Endothelial cell of umbilical vein (primary cell): ENCODE results near the gene RYR2. TPM values are rescaled to one million over a fixed set of nuclear protein-coding genes. Genes with fewer than 3 reads are reported as not detected.

Source experiments
- BruUV-seq: library from RNA; stranded (reverse); fragments of 400-500 nt; replicated peaks from 2 replicates; lab custom pipeline; 2021; lab: Mats Ljungman, UMichigan
- CTCF ChIA-PET: fragments of 300-600, 350-600 bp; sonication (Branson Sonifier 250); formaldehyde crosslinking; loops from one replicate; lab custom pipeline; 2021; ENCODE audit warnings: antibody characterized with exemption, inconsistent platforms; lab: Charles Lee
- POLR2A ChIA-PET: fragments of 300-600, 350-600 bp; sonication (Branson Sonifier 250); formaldehyde crosslinking; loops from one replicate; lab custom pipeline; 2021; ENCODE audit warnings: antibody characterized with exemption, inconsistent platforms; lab: Charles Lee
- DNase-seq: peaks from one replicate; pipeline ENCODE4 v3.0.0-alpha.2; 2011; ENCODE audit warnings: low read depth, low spot score
- FAIRE-seq: peaks from 2 replicates; lab custom pipeline; 2011; peaks lifted over from hg19 to GRCh38; lab: Jason Lieb, UNC
- H2AFZ ChIP-seq: 2 replicates; pipeline ENCODE4 v1.6.0; 2012; ENCODE audit warnings: low read depth, low read length, control low read depth, inconsistent platforms
- H3K27ac ChIP-seq: 2 replicates; pipeline ENCODE4 v1.5.1; 2011; ENCODE audit warnings: low read depth, mild to moderate bottlenecking, control low read depth, low read length, moderate library complexity; ENCODE audit not compliant: insufficient read depth
- H3K27me3 ChIP-seq, 2 experiments: 2 replicates each; pipeline versions ENCODE4 v1.6.0 to v1.6.1; 2011; ENCODE audit warnings: low read length in 2 of 2, mixed read lengths in 1 of 2; ENCODE audit not compliant: control insufficient read depth in 2 of 2, insufficient read depth in 2 of 2
- H3K36me3 ChIP-seq, 2 experiments: 2 replicates in 1 of 2; 3 replicates in 1 of 2; pipeline ENCODE4 v1.5.1; 2011; ENCODE audit warnings: low read length in 2 of 2, mild to moderate bottlenecking in 1 of 2, moderate library complexity in 1 of 2; ENCODE audit not compliant: control insufficient read depth in 2 of 2, insufficient read depth in 2 of 2; ENCODE audit errors: extremely low read depth in 1 of 2
- H3K4me1 ChIP-seq: 3 replicates; pipeline ENCODE4 v1.5.1; 2011; ENCODE audit warnings: mild to moderate bottlenecking, low read length; ENCODE audit not compliant: control insufficient read depth, insufficient read depth; ENCODE audit errors: extremely low read depth
- H3K4me2 ChIP-seq: 2 replicates; pipeline ENCODE4 v1.6.1; 2011; ENCODE audit warnings: low read length, control low read depth, mixed read lengths; ENCODE audit not compliant: insufficient read depth
- H3K4me3 ChIP-seq, 3 experiments: fragments of 200-600 bp in 1 of 3; sonication (generic), shearing (Covaris generic) in 1 of 3; replicated peaks in 1 of 3; 2 replicates each; pipeline ENCODE4 v1.5.1; 2011 to 2016; ENCODE audit warnings: control low read depth in 3 of 3, low read length in 3 of 3, mild to moderate bottlenecking in 2 of 3, inconsistent platforms in 1 of 3, low read depth in 1 of 3, moderate library complexity in 1 of 3; ENCODE audit not compliant: insufficient read depth in 1 of 3
- H3K79me2 ChIP-seq: 2 replicates; pipeline ENCODE4 v1.6.0; 2012; ENCODE audit warnings: low read length, inconsistent platforms; ENCODE audit not compliant: control insufficient read depth, insufficient read depth
- H3K9ac ChIP-seq: replicated peaks from 2 replicates; pipeline ENCODE3; 2011; ENCODE audit warnings: low read length, control low read depth; ENCODE audit not compliant: insufficient read depth; ENCODE audit errors: extremely low read depth
- H3K9me1 ChIP-seq: replicated peaks from 3 replicates; pipeline ENCODE4 v1.6.0; 2011; ENCODE audit warnings: mild to moderate bottlenecking, low read length; ENCODE audit not compliant: control insufficient read depth, insufficient read depth; ENCODE audit errors: extremely low read depth
- H3K9me3 ChIP-seq: replicated peaks from 2 replicates; pipeline ENCODE4 v1.5.1; 2012; ENCODE audit warnings: low read length, inconsistent platforms; ENCODE audit not compliant: control insufficient read depth, insufficient read depth
- H4K20me1 ChIP-seq: replicated peaks from 2 replicates; pipeline ENCODE3; 2011; ENCODE audit warnings: mild to moderate bottlenecking, low read length; ENCODE audit not compliant: control insufficient read depth, insufficient read depth; ENCODE audit errors: extremely low read depth
- EZH2 ChIP-seq: IDR thresholded peaks from 2 replicates; pipeline ENCODE4 v1.6.1; 2012; ENCODE audit warnings: borderline replicate concordance, low read depth, mild to moderate bottlenecking, moderate library complexity, low read length, inconsistent platforms; ENCODE audit not compliant: severe bottlenecking
- FOS ChIP-seq: IDR thresholded peaks from 2 replicates; pipeline ENCODE4 v1.6.1; 2011; ENCODE audit warnings: mild to moderate bottlenecking, low read length, moderate library complexity, borderline replicate concordance; ENCODE audit not compliant: insufficient read depth
- GATA2 ChIP-seq: IDR thresholded peaks from 2 replicates; pipeline ENCODE4 v1.7.0; 2011; ENCODE audit warnings: low read depth, mild to moderate bottlenecking, moderate library complexity, mixed read lengths, low read length; ENCODE audit not compliant: insufficient read length, insufficient read depth
- JUN ChIP-seq: IDR thresholded peaks from 2 replicates; pipeline ENCODE4 v1.6.1; 2011; ENCODE audit warnings: borderline replicate concordance, low read depth; ENCODE audit not compliant: insufficient read length, insufficient read depth
- MYC ChIP-seq: IDR thresholded peaks from one replicate; pipeline ENCODE4 v1.6.1; 2011; ENCODE audit warnings: mild to moderate bottlenecking, low read depth, low read length
- POLR2A ChIP-seq: IDR thresholded peaks from 2 replicates; pipeline ENCODE4 v1.6.1; 2012; ENCODE audit warnings: low read depth, mild to moderate bottlenecking, control low read depth, low read length
- POLR2AphosphoS5 ChIP-seq: IDR thresholded peaks from 2 replicates; pipeline ENCODE4 v1.6.1; 2012; ENCODE audit warnings: low read depth, mild to moderate bottlenecking, control low read depth, low read length, moderate library complexity; ENCODE audit not compliant: insufficient read depth
- dilution Hi-C: fragments of 300-500 bp; cut with MboI; formaldehyde crosslinking; loops from one replicate; pipeline ENCODE4 v1.15.0; 2019; ENCODE audit warnings: low sequenced_read_pairs; ENCODE audit not compliant: extremely low pct_ligation_motif_present
- intact Hi-C: fragments of 100-400 bp; cut with micrococcal nuclease; formaldehyde crosslinking; loops from one replicate; pipeline ENCODE4 v1.10.0; 2022
- polyA plus RNA-seq, 4 experiments: library from polyadenylated mRNA; depleted of rRNA in 3 of 4; stranded (reverse) in 3 of 4; unstranded in 1 of 4; fragments of >200 nt; gene quantifications; 2 replicates each; pipeline versions ENCODE4 v1.2.1 to v1.2.3, GENCODE V29; 2011 to 2012; ENCODE audit warnings: missing spikeins in 1 of 4
- total RNA-seq: library from RNA; stranded (reverse); gene quantifications from 2 replicates; pipeline ENCODE4 v1.2.3, GENCODE V29; 2021
- TF ChIP-seq, protein P1 (sequence below), 2 donors: IDR thresholded peaks; 1 replicate in 1 of 2; 2 replicates in 1 of 2; pipeline ENCODE4 v1.5.1; 2011; ENCODE audit warnings: low read length in 2 of 2, mild to moderate bottlenecking in 2 of 2, moderate library complexity in 2 of 2, control low read depth in 1 of 2, inconsistent platforms in 1 of 2, low read depth in 1 of 2; ENCODE audit not compliant: insufficient read depth in 1 of 2; ENCODE audit errors: extremely low read depth in 1 of 2
- TF ChIP-seq, protein P2 (sequence below): IDR thresholded peaks from 2 replicates; pipeline ENCODE4 v1.6.1; 2011; ENCODE audit not compliant: insufficient read depth, insufficient read length

RYR2 gene
- total and polyA plus RNA-seq, 2 donors (not counting 3 experiments of a cell fraction or from before 2014, with no cell fraction given), result not detected

DNA sequence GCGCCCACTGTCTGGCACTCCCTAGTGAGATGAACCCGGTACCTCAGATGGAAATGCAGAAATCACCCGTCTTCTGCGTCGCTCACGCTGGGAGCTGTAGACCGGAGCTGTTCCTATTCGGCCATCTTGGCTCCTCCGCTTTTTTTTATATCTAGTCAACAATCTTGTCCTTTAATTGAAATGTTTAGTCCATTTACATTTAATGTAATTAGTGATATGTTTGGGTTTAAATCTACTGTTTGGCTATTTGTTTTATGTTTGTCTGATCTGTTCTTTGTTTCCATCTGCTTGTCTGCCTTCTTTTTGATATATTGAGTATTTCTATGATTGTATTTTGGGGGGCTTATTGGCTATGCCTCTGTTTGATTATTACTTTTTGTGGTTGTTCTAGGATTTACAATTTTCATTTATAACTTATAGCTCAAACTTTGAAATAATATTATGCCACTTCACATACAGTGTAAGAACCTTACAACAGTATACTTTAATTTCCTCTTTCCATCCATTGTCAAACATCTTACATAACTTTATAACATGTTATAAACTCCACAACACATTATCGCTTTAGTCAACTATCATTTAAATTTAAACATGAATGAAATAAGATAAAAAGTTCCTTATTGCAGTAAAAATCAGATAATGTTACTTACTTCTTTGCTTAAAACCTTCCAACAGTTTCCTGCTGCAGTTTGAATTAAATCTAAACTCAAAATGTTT, 16.5 kb upstream of the RYR2 start:
- BruUV-seq, result no TSS peak
- H3K36me3 ChIP-seq, result no peaks in the 10 kb centered on the region
- H3K4me1 ChIP-seq, result no peaks in the 10 kb centered on the region
- intact Hi-C loops, result no loop called here
- peaks cover 4% of the 10 kb centered on the region for H3K9me3 ChIP-seq
- H4K20me1 ChIP-seq, result no peaks in the 10 kb centered on the region
- FAIRE-seq, result no peak
- ChIA-PET POLR2A (no interaction called here), CTCF (no interaction called here)
- no peak for DNase-seq
- no peaks in the 10 kb centered on the region for H3K9me1 ChIP-seq
- dilution Hi-C loops, result no loop called here
- no peaks in the 10 kb centered on the region for H3K27me3 ChIP-seq
- no peak overlapping the region for H3K27ac ChIP-seq
- no peak overlapping the region for H3K9ac ChIP-seq
- H2AFZ ChIP-seq, result no peak overlapping the region
- no peaks in the 10 kb centered on the region for H3K79me2 ChIP-seq
- H3K4me3 ChIP-seq, result no peak overlapping the region
- no peak overlapping the region for H3K4me2 ChIP-seq
- TF ChIP-seq POLR2AphosphoS5 (no peak), GATA2 (no peak), FOS (no peak)
- TF ChIP-seq, protein P1, sequence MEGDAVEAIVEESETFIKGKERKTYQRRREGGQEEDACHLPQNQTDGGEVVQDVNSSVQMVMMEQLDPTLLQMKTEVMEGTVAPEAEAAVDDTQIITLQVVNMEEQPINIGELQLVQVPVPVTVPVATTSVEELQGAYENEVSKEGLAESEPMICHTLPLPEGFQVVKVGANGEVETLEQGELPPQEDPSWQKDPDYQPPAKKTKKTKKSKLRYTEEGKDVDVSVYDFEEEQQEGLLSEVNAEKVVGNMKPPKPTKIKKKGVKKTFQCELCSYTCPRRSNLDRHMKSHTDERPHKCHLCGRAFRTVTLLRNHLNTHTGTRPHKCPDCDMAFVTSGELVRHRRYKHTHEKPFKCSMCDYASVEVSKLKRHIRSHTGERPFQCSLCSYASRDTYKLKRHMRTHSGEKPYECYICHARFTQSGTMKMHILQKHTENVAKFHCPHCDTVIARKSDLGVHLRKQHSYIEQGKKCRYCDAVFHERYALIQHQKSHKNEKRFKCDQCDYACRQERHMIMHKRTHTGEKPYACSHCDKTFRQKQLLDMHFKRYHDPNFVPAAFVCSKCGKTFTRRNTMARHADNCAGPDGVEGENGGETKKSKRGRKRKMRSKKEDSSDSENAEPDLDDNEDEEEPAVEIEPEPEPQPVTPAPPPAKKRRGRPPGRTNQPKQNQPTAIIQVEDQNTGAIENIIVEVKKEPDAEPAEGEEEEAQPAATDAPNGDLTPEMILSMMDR (IDR thresholded peaks at IDR 0.05; ENCODE audit: extremely low read depth in 1 of 2, insufficient read depth in 1 of 2, low read depth in 1 of 2, low read length in 2 of 2), result no peak

GRCh38 chr1:237029240-237029639, 12.7 kb upstream of the RYR2 start:
- H3K36me3 ChIP-seq, result no peaks in the 10 kb centered on the region
- no peaks in the 10 kb centered on the region for H3K79me2 ChIP-seq
- no peak overlapping the region for H3K27ac ChIP-seq
- peaks cover 8% of the 10 kb centered on the region for H3K9me3 ChIP-seq
- DNase-seq (no peak), FAIRE-seq (no peak)
- H4K20me1 ChIP-seq, result no peaks in the 10 kb centered on the region
- ChIA-PET CTCF (no interaction called here), POLR2A (no interaction called here)
- dilution Hi-C loops, result no loop called here
- intact Hi-C loops, result no loop called here
- no peak overlapping the region for H2AFZ ChIP-seq
- no peak overlapping the region for H3K9ac ChIP-seq
- H3K9me1 ChIP-seq, result no peaks in the 10 kb centered on the region
- no peaks in the 10 kb centered on the region for H3K4me1 ChIP-seq
- no peak overlapping the region for H3K4me2 ChIP-seq
- no peaks in the 10 kb centered on the region for H3K27me3 ChIP-seq
- H3K4me3 ChIP-seq, result no peak overlapping the region
- TF ChIP-seq EZH2, result no peak
- no peak for TF ChIP-seq FOS
- no peak for TF ChIP-seq JUN
- TF ChIP-seq, protein P1 (IDR thresholded peaks at IDR 0.05; ENCODE audit: extremely low read depth in 1 of 2, insufficient read depth in 1 of 2, low read depth in 1 of 2, low read length in 2 of 2), result no peak
- TF ChIP-seq GATA2, result no peak
- no peak for TF ChIP-seq POLR2A
- no peak for TF ChIP-seq MYC
- TF ChIP-seq, protein P2, sequence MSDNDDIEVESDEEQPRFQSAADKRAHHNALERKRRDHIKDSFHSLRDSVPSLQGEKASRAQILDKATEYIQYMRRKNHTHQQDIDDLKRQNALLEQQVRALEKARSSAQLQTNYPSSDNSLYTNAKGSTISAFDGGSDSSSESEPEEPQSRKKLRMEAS, result no peak
- no peak for TF ChIP-seq POLR2AphosphoS5
- no TSS peak for BruUV-seq
